H54 (cell line): Measurements from ENCODE around the gene MDFIC2.

ENCODE experiments used
- DNase-seq: peaks from one replicate; pipeline ENCODE4 v3.0.0; 2011; ENCODE audit warnings: low spot score, mixed read lengths; ENCODE audit not compliant: insufficient read length
- FAIRE-seq: peaks from 3 replicates; lab custom pipeline; 2011; peaks lifted over from hg19 to GRCh38; lab: Jason Lieb, UNC
- POLR2A ChIP-seq: IDR thresholded peaks from 2 replicates; pipeline ENCODE4 v1.6.1; 2011; ENCODE audit warnings: low read depth, mild to moderate bottlenecking, low read length

The MDFIC2 gene

GRCh38 chr3:70182166-70182565, 130.3 kb downstream of the MDFIC2 start:
- no peak for TF ChIP-seq POLR2A
- FAIRE-seq, result no peak
- DNase-seq, result no peak

- TF ChIP-seq POLR2A, result no peak
- no peak for FAIRE-seq
- no peak for DNase-seq
These were observed 131.8 kb downstream of the MDFIC2 start for GRCh38 chr3:70180664-70181063.

GRCh38 chr3:70179111-70179510, 133.3 kb downstream of the MDFIC2 start:
- DNase-seq, result no peak
- no peak for TF ChIP-seq POLR2A
- FAIRE-seq, result no peak

- TF ChIP-seq POLR2A, result no peak
- no peak for DNase-seq
These were observed 134.4 kb downstream of the MDFIC2 start for GRCh38 chr3:70177881-70178645.

GRCh38 chr3:70176224-70176623, 136.2 kb downstream of the MDFIC2 start:
- DNase-seq (no peak), FAIRE-seq (no peak)
- no peak for TF ChIP-seq POLR2A

More at GRCh38 chr3:70177881-70178645, 134.4 kb downstream of the MDFIC2 start:
- FAIRE-seq, result no peak

GRCh38 chr3:70156808-70157207, 155.6 kb downstream of the MDFIC2 start:
- TF ChIP-seq POLR2A, result no peak
- DNase-seq (no peak), FAIRE-seq (no peak)

- no peak for FAIRE-seq
- no peak for DNase-seq
- no peak for TF ChIP-seq POLR2A
These were observed 161.8 kb downstream of the MDFIC2 start for GRCh38 chr3:70150599-70150998.

- no peak for DNase-seq
- FAIRE-seq, result no peak
- no peak for TF ChIP-seq POLR2A
These were observed 162.6 kb downstream of the MDFIC2 start for GRCh38 chr3:70149714-70150400.
